K562 (cell line): ENCODE data around the gene GNAS-AS1. TPM values are rescaled to one million over a fixed set of nuclear protein-coding genes. Genes with fewer than 3 reads are reported as not detected.

ENCODE experiments used
- ATF3 ChIP-seq, 2 experiments: fragments of 450-650 bp in 1 of 2; sonication (generic) in 1 of 2; formaldehyde crosslinking in 1 of 2; IDR thresholded peaks in 1 of 2; conservative IDR thresholded peaks in 1 of 2; 2 replicates each; pipeline versions ENCODE4 v1.6.1 to v1.8.1; 2016 to 2023; ENCODE audit warnings: mild to moderate bottlenecking in 2 of 2, moderate library complexity in 2 of 2, inconsistent platforms in 1 of 2, missing genetic modification reagents in 1 of 2
- MXD1 ChIP-seq: fragments of 250-450 bp; sonication (Bioruptor Pico); IDR thresholded peaks from 2 replicates; pipeline ENCODE4 v1.8.0; 2021; ENCODE audit warnings: borderline replicate concordance, mild to moderate bottlenecking, moderate library complexity; ENCODE audit not compliant: poor library complexity, severe bottlenecking
- REST ChIP-seq, 2 experiments: fragments of 450-650 bp; formaldehyde crosslinking in 1 of 2; IDR thresholded peaks; 2 replicates each; pipeline versions ENCODE4 v1.4.0 to v1.6.1; 2014 to 2020; ENCODE audit warnings: mild to moderate bottlenecking in 2 of 2, borderline replicate concordance in 1 of 2, low read depth in 1 of 2
- RHOXF2B ChIP-seq: fragments of 250-450 bp; sonication (Bioruptor Pico); conservative IDR thresholded peaks from 2 replicates; pipeline ENCODE4 v1.5.1; 2021
- TARDBP ChIP-seq: fragments of 450-650 bp; IDR thresholded peaks from 2 replicates; pipeline ENCODE4 v1.6.1; 2016
- ZNF232 ChIP-seq: sonication (generic); formaldehyde crosslinking; IDR thresholded peaks from 2 replicates; pipeline ENCODE4 v1.8.0; 2022; ENCODE audit warnings: mild to moderate bottlenecking, missing genetic modification reagents
- polyA plus RNA-seq, 8 experiments: library from polyadenylated mRNA; depleted of rRNA in 4 of 8; stranded (reverse) in 5 of 8; unstranded in 3 of 8; fragments of >200 nt; fragmentation: Nextera tagmentation in 2 of 8; fragmentation: Illumina TruSeq in 1 of 8; extraction: Ambion mirVana in 2 of 8; extraction: Trizol in 1 of 8; gene quantifications; 2 replicates each; pipeline versions ENCODE4 v1.2.1 to v1.2.3, GENCODE V29; 2011 to 2014; ENCODE audit warnings: inconsistent platforms in 1 of 8, missing spikeins in 1 of 8
- total RNA-seq, 7 experiments: library from RNA; depleted of rRNA in 6 of 7; stranded (reverse); fragments of >200 nt in 6 of 7; fragmentation: Illumina TruSeq in 2 of 7; extraction: Trizol in 2 of 7; gene quantifications; 2 replicates each; pipeline versions ENCODE4 v1.2.1 to v1.2.3, GENCODE V29; 2011 to 2021; ENCODE audit warnings: low replicate concordance in 1 of 7

GNAS-AS1 gene
- total and polyA plus RNA-seq, 9 of the 15 experiments (the other 6 are each of a cell fraction or from before 2014, with no cell fraction given) = 0.04 to 2.5 (median 0.25) TPM

GRCh38 chr20:58900397-58900796 lies 49.7 kb upstream of the GNAS-AS1 start (continued):
- TF ChIP-seq REST (IDR thresholded peaks at IDR 0.05; ENCODE audit: borderline replicate concordance) (no peak), REST (CRISPR knock-in tag; IDR thresholded peaks at IDR 0.05; ENCODE audit: low read depth) (no peak), MXD1 (no peak), RHOXF2B (no peak), TARDBP (no peak), ATF3 (IDR thresholded peaks at IDR 0.05) (no peak), ATF3 (CRISPR knock-in tag; conservative IDR thresholded peaks at IDR 0.05) (no peak), ZNF232 (CRISPR knock-in tag) (no peak)
